Ovary (tissue), 3 donors: Measurements from ENCODE around the gene LRRC61.

Experiments used
- CTCF ChIP-seq, 3 donors: fragments of 450-650 bp in 2 of 3; fragments of 200-600 bp in 1 of 3; IDR thresholded peaks; one replicate each; pipeline versions ENCODE4 v1.5.1 to v1.8.0; 2016 to 2022; ENCODE audit warnings: antibody characterized with exemption in 3 of 3, mild to moderate bottlenecking in 1 of 3
- POLR2A ChIP-seq: fragments of 450-650 bp; IDR thresholded peaks from one replicate; pipeline ENCODE4 v1.6.1; 2017; ENCODE audit warnings: antibody characterized with exemption, mild to moderate bottlenecking, moderate library complexity
- donor health status: DM: no; HTN: no; CAD: no.

DNA sequence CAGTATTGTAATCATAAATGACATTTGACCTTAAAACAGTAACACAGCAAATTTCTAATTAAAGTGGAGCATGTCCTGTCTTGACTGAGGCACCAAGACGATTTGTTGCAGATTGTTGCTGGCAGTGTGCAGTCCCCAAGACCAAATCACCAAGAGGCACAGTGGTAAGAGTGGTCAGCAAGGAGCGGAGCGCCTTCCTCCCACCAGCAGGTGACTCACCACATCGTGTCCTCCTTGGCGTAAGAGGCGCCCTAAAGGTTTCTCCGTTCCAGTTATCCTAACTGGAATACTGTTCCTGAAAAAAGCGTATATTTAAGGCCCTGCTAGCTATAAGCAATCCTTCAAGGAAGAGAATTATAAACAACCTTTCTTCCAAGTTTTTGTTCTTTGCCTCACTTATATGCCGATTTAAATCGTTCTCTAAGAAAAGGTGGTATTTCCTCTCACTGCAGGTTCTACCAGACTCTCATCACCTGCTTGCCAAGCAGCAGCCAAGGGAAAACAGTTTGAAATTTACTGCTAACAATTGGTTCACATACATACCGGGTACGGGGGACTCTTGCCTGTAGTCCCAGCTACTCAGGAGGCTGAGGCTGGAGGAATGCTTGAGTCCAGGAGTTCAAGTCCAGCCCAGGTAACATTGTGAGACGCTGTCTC is 34.7 kb downstream of the LRRC61 start:
- no peak for TF ChIP-seq POLR2A
- no peak for TF ChIP-seq CTCF (IDR thresholded peaks at IDR 0.05)
